Panc1 (cell line): ENCODE data around the gene HNRNPH2. TPM values are rescaled to one million over a fixed set of nuclear protein-coding genes. Genes with fewer than 3 reads are reported as not detected.

Experiments
- ATAC-seq: fragments of 200-7000 bp; cut with Tn5 transposase; 2 replicates; pipeline ENCODE4 v1.9.1; 2020; ENCODE audit warnings: mild to moderate bottlenecking, moderate library complexity
- BruUV-seq: library from RNA; stranded (reverse); fragments of 400-500 nt; replicated peaks from 2 replicates; lab custom pipeline; 2021; lab: Mats Ljungman, UMichigan
- CTCF ChIA-PET: fragments of 300-600 bp; sonication (Branson Sonifier 250); formaldehyde crosslinking; loops from one replicate; lab custom pipeline; 2022; ENCODE audit warnings: antibody characterized with exemption; lab: Charles Lee
- POLR2A ChIA-PET: fragments of 300-600 bp; sonication (Branson Sonifier 250); formaldehyde crosslinking; loops from one replicate; lab custom pipeline; 2022; ENCODE audit warnings: antibody characterized with exemption; lab: Charles Lee
- DNase-seq: peaks from one replicate; pipeline ENCODE4 v3.0.0-alpha.2; 2010; ENCODE audit warnings: low read depth, low spot score
- H3K27ac ChIP-seq: 2 replicates; pipeline ENCODE4 v1.5.1; 2011; ENCODE audit warnings: mild to moderate bottlenecking, low read length, inconsistent platforms
- H3K27me3 ChIP-seq: fragments of 200-500 bp; sonication (Bioruptor generic); 2 replicates; pipeline ENCODE4 v1.6.0; 2014; ENCODE audit warnings: low read length, inconsistent platforms; ENCODE audit not compliant: control insufficient read depth, insufficient read depth
- H3K36me3 ChIP-seq: fragments of 200-500 bp; sonication (Bioruptor generic); 2 replicates; pipeline ENCODE4 v1.5.1; 2014; ENCODE audit warnings: inconsistent platforms, mild to moderate bottlenecking, low read length, moderate library complexity; ENCODE audit not compliant: control insufficient read depth, insufficient read depth
- H3K4me1 ChIP-seq: 2 replicates; pipeline ENCODE4 v1.5.1; 2011; ENCODE audit warnings: inconsistent platforms, mild to moderate bottlenecking, low read length, moderate library complexity; ENCODE audit not compliant: control insufficient read depth, insufficient read depth
- H3K4me3 ChIP-seq, 2 experiments: 2 replicates each; pipeline ENCODE4 v1.5.1; 2011 to 2012; ENCODE audit warnings: low read depth in 2 of 2, low read length in 2 of 2, mild to moderate bottlenecking in 2 of 2, inconsistent platforms in 1 of 2, moderate library complexity in 1 of 2
- H3K9me3 ChIP-seq: fragments of 200-500 bp; sonication (Bioruptor generic); 2 replicates; pipeline ENCODE4 v1.5.1; 2014; ENCODE audit warnings: low read depth, mild to moderate bottlenecking, inconsistent platforms, low read length, moderate library complexity; ENCODE audit not compliant: control insufficient read depth, insufficient read depth
- CTCF ChIP-seq: fragments of 450-650 bp; IDR thresholded peaks from 2 replicates; pipeline ENCODE4 v1.5.1; 2017; ENCODE audit warnings: mild to moderate bottlenecking
- POLR2AphosphoS5 ChIP-seq: IDR thresholded peaks from 2 replicates; pipeline ENCODE4 v1.6.1; 2012; ENCODE audit warnings: mild to moderate bottlenecking, low read depth, low read length, moderate library complexity
- SIN3A ChIP-seq: IDR thresholded peaks from 2 replicates; pipeline ENCODE4 v1.6.1; 2012; ENCODE audit warnings: low read depth, mild to moderate bottlenecking, low read length, moderate library complexity, borderline replicate concordance; ENCODE audit not compliant: insufficient read depth
- TCF7L2 ChIP-seq: IDR thresholded peaks from 2 replicates; pipeline ENCODE4 v1.6.1; 2011; ENCODE audit warnings: mild to moderate bottlenecking, low read depth, low read length, inconsistent platforms
- in situ Hi-C: cut with HindIII; loops from 2 replicates; pipeline ENCODE4 v1.10.0; 2016; ENCODE audit warnings: low sequenced_read_pairs, low pct_unique_long_range_greater_than_20kb
- intact Hi-C: fragments of 100-400 bp; cut with micrococcal nuclease; formaldehyde crosslinking; loops from one replicate; pipeline ENCODE4 v1.10.0; 2022; ENCODE audit not compliant: unreplicated experiment
- total RNA-seq: library from RNA; stranded (reverse); gene quantifications from one replicate; pipeline ENCODE4 v1.2.1, GENCODE V29; 2021; ENCODE audit not compliant: unreplicated experiment
- TF ChIP-seq, protein P1 (sequence below), 2 experiments: IDR thresholded peaks; 2 replicates each; pipeline ENCODE4 v1.6.1; 2011 to 2012; ENCODE audit warnings: low read depth in 2 of 2, control low read depth in 1 of 2, low read length in 1 of 2, mild to moderate bottlenecking in 1 of 2, moderate library complexity in 1 of 2; ENCODE audit not compliant: insufficient read depth in 1 of 2

HNRNPH2 gene
- total RNA-seq, 1 experiment from 2014 or later = 91.5 TPM

DNA sequence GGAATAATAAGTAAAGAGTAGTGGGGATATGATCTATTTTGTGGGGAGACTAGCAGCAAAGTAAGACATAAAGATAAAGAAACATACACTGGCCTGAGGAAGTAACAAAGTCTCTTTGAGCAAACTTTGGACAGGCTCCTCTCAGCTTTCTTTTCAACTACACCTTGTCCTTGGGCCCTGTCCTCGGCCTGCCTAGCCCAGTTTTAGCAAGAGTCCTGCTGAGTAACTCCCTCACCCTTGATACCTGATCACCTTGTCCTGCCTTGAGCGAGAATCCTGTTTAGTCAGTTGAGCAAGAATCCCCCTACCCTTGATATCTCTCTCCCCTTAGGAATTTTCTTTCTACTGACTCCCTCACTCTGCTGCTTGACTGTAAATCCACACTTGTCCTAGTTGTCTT lies 11.5 kb downstream of the HNRNPH2 start:
- ATAC-seq = no peak

GRCh38 chrX:101427954-101428353 lies 19.9 kb downstream of the HNRNPH2 start:
- intact Hi-C loops = no loop called here
- POLR2A ChIA-PET = interaction anchor here (0.5 kb wide), 1 partner anchor 9 kb away, joined by 3 read pairs; no protein-coding TSS in a partner anchor

More for the DNA sequence above, 11.5 kb downstream of the HNRNPH2 start:
- Histone ChIP-seq H3K9me3 (no peaks in the 10 kb centered on the region), H3K27me3 (no peaks in the 10 kb centered on the region), H3K4me1 (peaks cover 13% of the 10 kb centered on the region), H3K4me3 (no peak overlapping the region), H3K27ac (no peak overlapping the region), H3K36me3 (peaks cover 2% of the 10 kb centered on the region; the same call in 1 of the 2 replicates)
- intact Hi-C loops = loop anchor here (10.0 kb wide), 1 partner anchor 175 kb away; no protein-coding TSS in a partner anchor
- in situ Hi-C loops = no loop called here
- ChIA-PET POLR2A (no interaction called here), CTCF (no interaction called here)
- no peak for DNase-seq
- TF ChIP-seq, protein P1, sequence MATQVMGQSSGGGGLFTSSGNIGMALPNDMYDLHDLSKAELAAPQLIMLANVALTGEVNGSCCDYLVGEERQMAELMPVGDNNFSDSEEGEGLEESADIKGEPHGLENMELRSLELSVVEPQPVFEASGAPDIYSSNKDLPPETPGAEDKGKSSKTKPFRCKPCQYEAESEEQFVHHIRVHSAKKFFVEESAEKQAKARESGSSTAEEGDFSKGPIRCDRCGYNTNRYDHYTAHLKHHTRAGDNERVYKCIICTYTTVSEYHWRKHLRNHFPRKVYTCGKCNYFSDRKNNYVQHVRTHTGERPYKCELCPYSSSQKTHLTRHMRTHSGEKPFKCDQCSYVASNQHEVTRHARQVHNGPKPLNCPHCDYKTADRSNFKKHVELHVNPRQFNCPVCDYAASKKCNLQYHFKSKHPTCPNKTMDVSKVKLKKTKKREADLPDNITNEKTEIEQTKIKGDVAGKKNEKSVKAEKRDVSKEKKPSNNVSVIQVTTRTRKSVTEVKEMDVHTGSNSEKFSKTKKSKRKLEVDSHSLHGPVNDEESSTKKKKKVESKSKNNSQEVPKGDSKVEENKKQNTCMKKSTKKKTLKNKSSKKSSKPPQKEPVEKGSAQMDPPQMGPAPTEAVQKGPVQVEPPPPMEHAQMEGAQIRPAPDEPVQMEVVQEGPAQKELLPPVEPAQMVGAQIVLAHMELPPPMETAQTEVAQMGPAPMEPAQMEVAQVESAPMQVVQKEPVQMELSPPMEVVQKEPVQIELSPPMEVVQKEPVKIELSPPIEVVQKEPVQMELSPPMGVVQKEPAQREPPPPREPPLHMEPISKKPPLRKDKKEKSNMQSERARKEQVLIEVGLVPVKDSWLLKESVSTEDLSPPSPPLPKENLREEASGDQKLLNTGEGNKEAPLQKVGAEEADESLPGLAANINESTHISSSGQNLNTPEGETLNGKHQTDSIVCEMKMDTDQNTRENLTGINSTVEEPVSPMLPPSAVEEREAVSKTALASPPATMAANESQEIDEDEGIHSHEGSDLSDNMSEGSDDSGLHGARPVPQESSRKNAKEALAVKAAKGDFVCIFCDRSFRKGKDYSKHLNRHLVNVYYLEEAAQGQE (IDR thresholded peaks at IDR 0.05; ENCODE audit: insufficient read depth in 1 of 2, low read depth in 2 of 2, low read length in 1 of 2) = no peak
- TF ChIP-seq TCF7L2 = no peak
- TF ChIP-seq CTCF = no peak
- no peak for TF ChIP-seq POLR2AphosphoS5
- TF ChIP-seq SIN3A = no peak
- BruUV-seq = TSS peak; percentile 64

More at GRCh38 chrX:101427954-101428353, 19.9 kb downstream of the HNRNPH2 start:
- no peak for TF ChIP-seq POLR2AphosphoS5
- TF ChIP-seq, protein P1 (IDR thresholded peaks at IDR 0.05; ENCODE audit: insufficient read depth in 1 of 2, low read depth in 2 of 2, low read length in 1 of 2) = no peak
- TF ChIP-seq CTCF = no peak
- no peak for TF ChIP-seq SIN3A
- no peak for TF ChIP-seq TCF7L2
- in situ Hi-C loops = no loop called here
- H3K9me3 ChIP-seq = no peaks in the 10 kb centered on the region
- H3K27me3 ChIP-seq = no peaks in the 10 kb centered on the region
- H3K27ac ChIP-seq = no peak overlapping the region
- no peaks in the 10 kb centered on the region for H3K4me1 ChIP-seq
- peaks cover 2% of the 10 kb centered on the region; the same call in 1 of the 2 replicates for H3K36me3 ChIP-seq
- no peak for DNase-seq
- CTCF ChIA-PET = no interaction called here
- BruUV-seq = no TSS peak
- ATAC-seq = no peak
- no peak overlapping the region for H3K4me3 ChIP-seq
